ENCODE results near the gene NETO2.

Gene NETO2

DNA sequence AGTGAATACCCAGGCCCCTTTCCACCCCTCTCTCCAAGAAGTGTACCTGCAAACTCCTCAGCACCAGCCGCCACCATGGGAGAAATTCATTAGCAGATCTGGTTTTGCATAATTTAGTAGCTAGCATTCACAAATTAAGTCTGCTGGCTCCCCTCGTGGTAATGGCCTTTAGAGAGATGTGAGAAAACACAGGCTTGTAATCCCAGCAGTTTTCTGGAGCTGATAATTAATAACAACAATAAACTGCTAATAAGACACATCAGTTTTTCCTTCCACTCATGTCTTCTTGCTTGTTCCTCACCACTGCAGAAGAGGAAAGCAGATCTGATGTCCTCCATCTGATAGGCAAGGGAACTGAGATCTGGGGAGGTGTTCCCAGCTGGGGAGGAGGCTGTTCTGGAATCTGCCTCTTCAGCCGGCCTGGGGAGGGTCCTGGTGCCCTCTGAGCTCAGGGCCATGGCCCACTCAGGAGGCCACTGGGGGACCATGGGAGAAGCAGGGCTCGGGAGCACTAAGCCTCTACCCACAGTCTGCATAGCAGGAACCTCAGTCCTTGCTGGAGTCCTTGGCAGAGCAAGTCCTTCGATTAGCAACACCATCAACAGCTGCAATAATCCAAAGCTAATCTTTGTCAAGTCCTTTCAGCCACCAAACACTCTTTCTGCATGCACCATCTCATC, 96.1 kb downstream of the NETO2 start:
- no peak overlapping the region for H3K4me3 ChIP-seq (ENCODE audit: low read depth, low read length)
- in situ Hi-C loops (cut with HindIII; ENCODE audit: low sequenced_read_pairs): no loop called here
- TF ChIP-seq, protein P1, sequence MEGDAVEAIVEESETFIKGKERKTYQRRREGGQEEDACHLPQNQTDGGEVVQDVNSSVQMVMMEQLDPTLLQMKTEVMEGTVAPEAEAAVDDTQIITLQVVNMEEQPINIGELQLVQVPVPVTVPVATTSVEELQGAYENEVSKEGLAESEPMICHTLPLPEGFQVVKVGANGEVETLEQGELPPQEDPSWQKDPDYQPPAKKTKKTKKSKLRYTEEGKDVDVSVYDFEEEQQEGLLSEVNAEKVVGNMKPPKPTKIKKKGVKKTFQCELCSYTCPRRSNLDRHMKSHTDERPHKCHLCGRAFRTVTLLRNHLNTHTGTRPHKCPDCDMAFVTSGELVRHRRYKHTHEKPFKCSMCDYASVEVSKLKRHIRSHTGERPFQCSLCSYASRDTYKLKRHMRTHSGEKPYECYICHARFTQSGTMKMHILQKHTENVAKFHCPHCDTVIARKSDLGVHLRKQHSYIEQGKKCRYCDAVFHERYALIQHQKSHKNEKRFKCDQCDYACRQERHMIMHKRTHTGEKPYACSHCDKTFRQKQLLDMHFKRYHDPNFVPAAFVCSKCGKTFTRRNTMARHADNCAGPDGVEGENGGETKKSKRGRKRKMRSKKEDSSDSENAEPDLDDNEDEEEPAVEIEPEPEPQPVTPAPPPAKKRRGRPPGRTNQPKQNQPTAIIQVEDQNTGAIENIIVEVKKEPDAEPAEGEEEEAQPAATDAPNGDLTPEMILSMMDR (IDR thresholded peaks at IDR 0.05; ENCODE audit: low read depth, low read length, missing control alignments): no peak
- DNase-seq (ENCODE audit: low read depth): no peak

DNA sequence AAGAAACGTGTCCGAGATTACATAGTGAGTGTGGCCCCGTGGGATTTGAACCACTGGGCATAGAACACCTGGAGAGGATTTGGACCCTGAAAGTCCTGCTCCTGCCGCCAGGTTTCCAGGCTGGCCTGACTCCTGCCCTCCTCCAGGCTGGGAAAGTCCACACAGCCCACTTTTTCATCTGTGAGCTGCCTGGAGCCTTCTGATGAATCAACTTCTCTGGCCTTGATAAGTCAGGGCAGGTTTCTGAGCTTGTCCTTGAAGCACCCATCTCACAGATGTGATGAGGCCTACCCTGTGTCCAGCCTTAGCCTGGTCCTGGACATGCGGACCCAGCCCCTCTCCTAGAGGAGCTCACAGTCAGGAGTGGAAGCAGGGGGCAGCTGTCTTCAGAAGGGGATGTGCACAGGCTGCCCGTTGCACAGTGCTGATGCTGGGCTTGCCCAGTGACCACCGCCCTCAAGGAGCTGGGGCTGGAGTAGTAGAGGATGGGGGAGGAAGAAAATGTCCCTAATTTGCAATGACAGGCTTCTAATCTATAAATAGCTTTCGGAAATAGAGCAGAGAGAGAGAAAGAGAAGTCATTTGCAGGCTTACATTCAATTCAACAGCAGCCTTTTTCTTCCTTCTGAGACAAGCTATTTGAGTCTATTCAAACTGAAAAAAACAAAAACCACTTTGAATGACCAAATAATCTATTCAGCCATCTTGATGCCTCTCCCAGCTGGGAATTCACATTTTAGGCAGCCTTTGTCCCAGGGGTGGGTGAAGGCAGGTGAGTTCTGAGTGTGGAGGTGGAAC, 96.8 kb downstream of the NETO2 start:
- no peak overlapping the region for H3K4me3 ChIP-seq (ENCODE audit: low read depth, low read length)
- TF ChIP-seq, protein P1 (IDR thresholded peaks at IDR 0.05; ENCODE audit: low read depth, low read length, missing control alignments): no peak
- DNase-seq (ENCODE audit: low read depth): no peak
- in situ Hi-C loops (cut with HindIII; ENCODE audit: low sequenced_read_pairs): no loop called here

DNA sequence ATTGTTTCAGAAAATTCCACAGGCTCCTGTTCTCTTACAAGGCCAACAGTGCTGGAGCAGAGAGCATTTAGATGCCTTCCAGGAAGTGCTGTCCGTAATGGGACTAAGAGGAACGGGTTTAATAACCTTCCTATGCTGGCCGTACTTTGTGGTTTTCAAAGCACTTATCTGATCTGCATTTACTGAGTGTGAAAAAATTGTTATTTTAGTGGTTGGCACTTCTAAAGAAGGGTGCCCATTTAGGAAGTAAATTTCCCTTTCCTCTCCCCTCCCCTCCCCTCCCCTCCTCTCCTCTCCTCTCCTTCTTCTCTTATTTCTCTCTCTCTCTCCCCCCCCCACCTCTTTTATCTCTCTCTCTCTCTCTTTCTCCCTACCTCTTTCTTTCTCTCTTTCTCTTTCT, 98.3 kb downstream of the NETO2 start:
- H3K4me3 ChIP-seq (ENCODE audit: low read depth, low read length): no peak overlapping the region
- no peak for DNase-seq (ENCODE audit: low read depth)
- in situ Hi-C loops (cut with HindIII; ENCODE audit: low sequenced_read_pairs): no loop called here
- TF ChIP-seq, protein P1 (IDR thresholded peaks at IDR 0.05; ENCODE audit: low read depth, low read length, missing control alignments): no peak

DNA sequence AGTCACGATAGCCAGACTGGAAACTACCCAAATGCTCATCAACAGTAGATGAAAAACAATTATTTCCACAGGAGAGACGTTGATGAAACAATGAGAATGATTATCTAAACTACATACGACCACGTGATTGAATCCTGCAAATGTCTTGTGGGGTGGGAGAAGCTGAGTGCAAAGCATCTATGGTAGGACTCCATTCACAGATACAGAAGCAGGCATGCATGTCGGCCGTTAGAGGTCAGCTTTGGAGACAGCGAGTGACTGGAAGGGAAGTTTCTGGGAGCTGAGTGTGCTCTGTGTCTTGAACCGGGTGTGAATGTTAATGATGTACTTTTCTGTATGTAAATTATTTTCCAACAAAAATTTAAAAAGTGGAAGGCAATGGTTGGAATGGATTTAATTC, 98.7 kb downstream of the NETO2 start:
- no peak for DNase-seq (ENCODE audit: low read depth)
- no peak overlapping the region for H3K4me3 ChIP-seq (ENCODE audit: low read depth, low read length)
- TF ChIP-seq, protein P1 (IDR thresholded peaks at IDR 0.05; ENCODE audit: low read depth, low read length, missing control alignments): peak; percentile 7
- in situ Hi-C loops (cut with HindIII; ENCODE audit: low sequenced_read_pairs): no loop called here

DNA sequence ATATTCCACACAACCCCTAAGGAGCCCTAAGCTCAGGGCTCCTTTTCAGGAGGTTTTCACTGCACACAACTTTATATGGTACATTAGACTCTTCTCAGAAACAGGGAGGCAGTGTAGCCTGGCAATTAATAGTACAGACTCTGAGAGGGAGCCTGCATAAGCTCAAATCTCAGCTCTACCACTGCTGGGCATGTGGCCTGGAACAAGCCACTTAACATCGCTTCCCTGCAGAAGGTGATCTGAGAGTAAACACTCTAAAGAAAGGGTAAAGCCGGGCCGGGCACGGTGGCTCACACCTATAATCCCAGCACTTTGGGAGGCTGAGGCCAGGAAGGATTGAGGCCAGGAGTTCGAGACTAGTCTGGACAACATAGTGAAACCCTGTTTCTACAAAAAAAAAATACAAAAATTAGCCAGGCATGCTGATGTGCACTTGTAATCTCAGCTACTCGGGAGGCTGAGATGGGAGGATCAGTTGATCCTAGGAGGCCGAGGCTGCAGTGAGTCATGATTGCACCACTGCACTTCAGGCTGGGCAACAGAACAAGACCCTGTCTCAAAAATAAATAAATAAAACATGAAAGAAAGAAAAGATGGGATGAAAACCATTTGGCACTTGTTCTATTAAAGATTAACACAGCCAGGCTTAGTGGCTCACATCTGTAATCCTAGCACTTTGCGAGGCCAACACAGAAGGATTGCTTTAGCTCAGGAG, 99.6 kb downstream of the NETO2 start:
- TF ChIP-seq, protein P1 (IDR thresholded peaks at IDR 0.05; ENCODE audit: low read depth, low read length, missing control alignments): no peak
- no peak for DNase-seq (ENCODE audit: low read depth)
- in situ Hi-C loops (cut with HindIII; ENCODE audit: low sequenced_read_pairs): no loop called here
- no peak overlapping the region for H3K4me3 ChIP-seq (ENCODE audit: low read depth, low read length)

DNA sequence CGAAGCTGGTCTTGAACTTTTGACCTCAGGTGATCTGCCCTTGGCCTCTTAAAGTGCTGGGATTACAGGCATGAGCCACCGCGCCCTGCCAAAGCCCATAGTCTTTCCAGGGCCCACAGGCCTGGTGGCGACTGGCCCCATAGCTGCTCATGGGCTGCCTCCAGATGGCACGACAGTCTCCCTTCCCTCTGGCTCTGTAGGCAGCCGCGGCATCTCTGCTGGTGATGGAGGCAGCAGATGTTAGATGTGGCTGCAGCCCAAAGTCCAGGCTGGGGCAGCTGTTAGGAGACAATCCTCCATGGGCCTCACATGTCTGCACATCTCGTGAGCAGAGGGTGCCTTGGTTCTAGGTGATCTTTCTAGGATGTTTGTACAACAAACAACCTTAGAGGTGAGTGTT, 100.5 kb downstream of the NETO2 start:
- TF ChIP-seq, protein P1 (IDR thresholded peaks at IDR 0.05; ENCODE audit: low read depth, low read length, missing control alignments): no peak
- in situ Hi-C loops (cut with HindIII; ENCODE audit: low sequenced_read_pairs): no loop called here
- DNase-seq (ENCODE audit: low read depth): no peak
- H3K4me3 ChIP-seq (ENCODE audit: low read depth, low read length): no peak overlapping the region
